WTC11 (cell line): ENCODE results near the gene TMPRSS3.

Experiments
- ATF1 ChIP-seq: sonication (generic); formaldehyde crosslinking; IDR thresholded peaks from 2 replicates; pipeline ENCODE4 v1.8.1; 2023; ENCODE audit warnings: mild to moderate bottlenecking, moderate library complexity, missing genetic modification reagents
- ATF3 ChIP-seq: sonication (generic); formaldehyde crosslinking; conservative IDR thresholded peaks from 2 replicates; pipeline ENCODE4 v1.8.1; 2022; ENCODE audit warnings: mild to moderate bottlenecking, missing genetic modification reagents
- CREB1 ChIP-seq: sonication (generic); formaldehyde crosslinking; IDR thresholded peaks from 2 replicates; pipeline ENCODE4 v1.8.0; 2023; ENCODE audit warnings: mild to moderate bottlenecking, missing genetic modification reagents
- CTCF ChIP-seq: fragments of 200-600 bp; IDR thresholded peaks from 2 replicates; pipeline ENCODE4 v1.8.0; 2022; ENCODE audit warnings: antibody characterized with exemption
- E2F5 ChIP-seq: sonication (generic); formaldehyde crosslinking; IDR thresholded peaks from 2 replicates; pipeline ENCODE4 v1.8.1; 2022; ENCODE audit warnings: mild to moderate bottlenecking, moderate library complexity, missing genetic modification reagents
- ESRRA ChIP-seq: sonication (generic); formaldehyde crosslinking; IDR thresholded peaks from 2 replicates; pipeline ENCODE4 v1.8.1; 2022; ENCODE audit warnings: mild to moderate bottlenecking, missing genetic modification reagents, borderline replicate concordance
- JUN ChIP-seq: sonication (generic); formaldehyde crosslinking; IDR thresholded peaks from 2 replicates; pipeline ENCODE4 v1.8.0; 2023; ENCODE audit warnings: mild to moderate bottlenecking, missing genetic modification reagents
- MAX ChIP-seq: sonication (generic); formaldehyde crosslinking; IDR thresholded peaks from 2 replicates; pipeline ENCODE4 v1.8.0; 2022; ENCODE audit warnings: mild to moderate bottlenecking, missing genetic modification reagents
- NFE2L1 ChIP-seq: sonication (generic); formaldehyde crosslinking; IDR thresholded peaks from 2 replicates; pipeline ENCODE4 v1.8.1; 2023; ENCODE audit warnings: missing genetic modification reagents
- PREB ChIP-seq: sonication (generic); formaldehyde crosslinking; IDR thresholded peaks from 2 replicates; pipeline ENCODE4 v1.8.1; 2022; ENCODE audit warnings: mild to moderate bottlenecking, missing genetic modification reagents, moderate library complexity, borderline replicate concordance
- TCF7 ChIP-seq: sonication (generic); formaldehyde crosslinking; IDR thresholded peaks from 2 replicates; pipeline ENCODE4 v1.8.0; 2022; ENCODE audit warnings: mild to moderate bottlenecking, low read depth, missing genetic modification reagents, moderate library complexity
- TP53 ChIP-seq: sonication (generic); formaldehyde crosslinking; IDR thresholded peaks from 2 replicates; pipeline ENCODE4 v1.8.1; 2023; ENCODE audit warnings: mild to moderate bottlenecking, missing genetic modification reagents
- ZNF121 ChIP-seq: sonication (generic); formaldehyde crosslinking; IDR thresholded peaks from 2 replicates; pipeline ENCODE4 v1.8.0; 2023; ENCODE audit warnings: missing genetic modification reagents

- TF ChIP-seq CTCF (no peak), PREB (no peak), ATF1 (CRISPR knock-in tag) (no peak), ATF3 (CRISPR knock-in tag) (no peak), ZNF121 (no peak), MAX (CRISPR knock-in tag) (no peak), JUN (no peak), ESRRA (no peak), TCF7 (CRISPR knock-in tag) (no peak), CREB1 (CRISPR knock-in tag) (no peak), E2F5 (CRISPR knock-in tag) (no peak), NFE2L1 (CRISPR knock-in tag) (no peak), TP53 (CRISPR knock-in tag) (no peak)
These were observed 49.5 kb upstream of the TMPRSS3 start for GRCh38 chr21:42445311-42445710.
